Mucosa of rectum (tissue), 2 donors: ENCODE data around the gene CD84.
"Not testable (repeated sequence)": the region's sequence is repeated elsewhere in the genome, so short reads cannot be mapped to it uniquely, and the experiment has no call there.

Experiments used
- H3K27ac ChIP-seq, 2 donors: one replicate each; pipeline ENCODE4 v1.7.0; 2013; ENCODE audit warnings: inconsistent platforms in 2 of 2, low read depth in 2 of 2, low read length in 2 of 2
- H3K27me3 ChIP-seq, 2 donors: one replicate each; pipeline ENCODE4 v1.7.0; 2013; ENCODE audit warnings: low read length in 2 of 2; ENCODE audit not compliant: control insufficient read depth in 2 of 2, insufficient read depth in 2 of 2
- H3K36me3 ChIP-seq, 2 donors: one replicate each; pipeline ENCODE4 v1.7.0; 2013; ENCODE audit warnings: low read length in 2 of 2; ENCODE audit not compliant: control insufficient read depth in 2 of 2, insufficient read depth in 2 of 2
- H3K4me1 ChIP-seq, 2 donors: one replicate each; pipeline ENCODE4 v1.7.0; 2013; ENCODE audit warnings: low read length in 2 of 2, mild to moderate bottlenecking in 1 of 2; ENCODE audit not compliant: control insufficient read depth in 2 of 2, insufficient read depth in 2 of 2
- H3K4me3 ChIP-seq, 2 donors: one replicate each; pipeline ENCODE4 v1.7.0; 2013; ENCODE audit warnings: low read length in 2 of 2
- H3K9ac ChIP-seq, 2 donors: one replicate each; pipeline ENCODE4 v1.7.0; 2013; ENCODE audit warnings: low read length in 2 of 2, low read depth in 1 of 2, mild to moderate bottlenecking in 1 of 2
- H3K9me3 ChIP-seq, 2 donors: one replicate each; pipeline ENCODE4 v1.7.0; 2013; ENCODE audit warnings: low read length in 2 of 2; ENCODE audit not compliant: control insufficient read depth in 2 of 2
- donor health status: healthy.
- donor health status: Normal muscosa, but diverticular disease.

CD84 gene

DNA sequence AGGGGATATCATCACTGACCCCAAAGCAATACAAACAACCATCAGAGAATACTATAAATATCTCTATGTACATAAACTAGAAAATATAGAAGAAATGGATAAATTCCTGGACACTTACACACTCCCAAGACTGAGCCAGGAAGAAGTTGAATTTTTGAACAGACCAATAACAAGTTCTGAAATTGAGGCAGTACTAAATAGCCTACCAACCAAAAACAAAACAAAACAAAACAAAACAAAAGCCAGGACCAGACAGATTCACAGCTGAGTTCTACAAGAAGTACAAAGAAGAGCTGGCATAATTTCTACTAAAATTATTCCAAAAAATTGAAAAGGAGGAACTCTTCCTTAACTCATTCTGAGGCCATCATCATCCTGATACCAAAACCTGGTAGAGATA is 18.5 kb downstream of the CD84 start:
- H3K4me3 ChIP-seq, result no peak overlapping the region
- H3K4me1 ChIP-seq, result no peaks in the 10 kb centered on the region
- no peaks in the 10 kb centered on the region for H3K36me3 ChIP-seq
- peaks cover 0 to 2% of the 10 kb centered on the region in 2 donors for H3K27me3 ChIP-seq
- no peak overlapping the region for H3K27ac ChIP-seq
- no peaks in the 10 kb centered on the region for H3K9me3 ChIP-seq
- no peak overlapping the region for H3K9ac ChIP-seq

DNA sequence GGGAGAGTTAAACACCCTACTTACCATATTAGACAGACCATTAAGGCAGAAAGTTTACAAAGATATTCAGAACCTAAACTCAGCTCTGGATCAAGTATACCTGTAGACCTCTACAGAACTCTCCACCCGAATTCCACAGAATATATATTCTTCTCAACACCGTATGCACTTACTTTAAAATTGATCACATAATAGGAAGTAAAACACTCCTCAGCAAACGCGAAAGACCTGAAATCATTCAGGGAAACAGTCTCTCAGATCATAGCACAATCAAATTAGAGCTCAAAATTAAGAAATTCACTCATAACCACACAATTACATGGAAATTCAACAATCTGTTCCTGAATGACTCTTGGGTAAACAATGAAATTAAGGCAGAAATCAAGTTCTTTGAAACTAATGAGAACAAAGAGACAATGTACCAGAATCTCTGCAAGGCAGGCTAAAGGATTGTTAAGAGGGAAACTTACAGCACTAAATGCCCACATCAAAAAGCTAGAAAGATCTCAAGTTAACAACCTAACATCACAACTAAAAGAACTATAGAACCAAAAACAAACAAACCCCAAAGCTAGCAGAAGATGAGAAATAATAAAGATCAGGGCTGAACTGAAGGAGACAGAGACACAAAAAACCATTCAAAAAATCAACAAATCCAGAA is 19.1 kb downstream of the CD84 start:
- Histone ChIP-seq H3K27me3 (peaks cover 0 to 2% of the 10 kb centered on the region in 2 donors), H3K36me3 (no peaks in the 10 kb centered on the region), H3K9ac (peak overlapping the region in 1 of 2 donors; percentile 24), H3K9me3 (no peaks in the 10 kb centered on the region), H3K4me1 (no peaks in the 10 kb centered on the region), H3K27ac (peak overlapping the region in 1 of 2 donors; percentile 32), H3K4me3 (no peak overlapping the region)

DNA sequence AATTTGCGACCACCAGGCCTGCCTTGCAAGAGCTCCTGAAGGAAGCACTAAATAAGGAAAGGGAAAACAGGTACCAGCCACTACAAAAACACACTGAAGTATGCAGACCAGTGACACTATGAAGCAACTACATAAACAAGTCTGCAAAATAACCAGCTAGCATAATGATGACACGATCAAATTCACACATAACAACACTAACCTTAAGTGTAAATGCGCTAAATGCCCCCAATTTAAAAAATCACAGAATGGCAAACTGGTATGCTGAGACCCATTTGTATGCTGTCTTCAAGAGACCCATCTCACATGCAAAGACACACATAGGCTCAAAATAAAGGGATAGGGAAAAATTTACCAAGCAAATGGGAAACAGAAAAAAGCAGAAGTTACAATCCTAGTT is 19.9 kb downstream of the CD84 start:
- not testable (repeated sequence) for H3K9ac ChIP-seq

DNA sequence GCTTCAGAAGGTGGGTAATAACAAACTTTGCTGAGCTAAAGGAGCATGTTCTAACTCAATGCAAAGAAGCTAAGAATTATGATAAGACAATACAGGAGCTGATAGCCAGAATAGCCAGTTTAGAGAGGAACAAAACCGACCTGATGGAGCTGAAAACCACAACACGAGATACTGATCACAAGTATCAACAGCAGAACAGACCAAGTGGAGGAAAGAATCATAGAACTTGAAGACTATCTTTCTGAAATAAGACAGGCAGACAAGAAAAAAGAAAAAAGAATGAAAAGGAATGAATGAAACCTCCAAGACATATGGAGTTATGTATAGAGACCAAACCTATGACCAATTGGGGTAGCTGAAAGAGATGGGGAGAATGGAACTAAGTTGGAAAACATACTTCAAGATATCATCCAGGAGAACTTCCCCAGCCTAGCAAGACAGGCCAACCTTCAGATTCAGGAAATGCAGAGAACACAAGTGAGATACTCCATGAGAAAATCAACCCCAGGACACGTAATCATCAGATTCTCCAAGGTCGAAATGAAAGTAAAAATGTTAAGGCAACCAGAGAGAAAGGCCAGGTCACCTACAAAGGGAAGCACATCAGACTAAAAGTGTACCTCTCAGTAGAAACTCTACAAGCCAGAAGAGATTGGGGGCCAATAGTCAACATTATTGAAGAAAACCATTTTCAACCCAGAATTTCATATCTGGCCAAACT is 20.5 kb downstream of the CD84 start:
- Histone ChIP-seq H3K36me3 (no peaks in the 10 kb centered on the region), H3K27me3 (peaks cover 0 to 2% of the 10 kb centered on the region in 2 donors), H3K4me1 (no peaks in the 10 kb centered on the region), H3K4me3 (no peak overlapping the region), H3K27ac (peak overlapping the region in 1 of 2 donors; percentile 5), H3K9me3 (no peaks in the 10 kb centered on the region), H3K9ac (no peak overlapping the region)

More for the DNA sequence above, 19.9 kb downstream of the CD84 start:
- not testable (repeated sequence) for H3K27me3 ChIP-seq, H3K4me3 ChIP-seq, H3K36me3 ChIP-seq, H3K4me1 ChIP-seq, H3K9me3 ChIP-seq
- H3K27ac ChIP-seq, result peak overlapping the region in 1 of 2 donors; percentile 32

DNA sequence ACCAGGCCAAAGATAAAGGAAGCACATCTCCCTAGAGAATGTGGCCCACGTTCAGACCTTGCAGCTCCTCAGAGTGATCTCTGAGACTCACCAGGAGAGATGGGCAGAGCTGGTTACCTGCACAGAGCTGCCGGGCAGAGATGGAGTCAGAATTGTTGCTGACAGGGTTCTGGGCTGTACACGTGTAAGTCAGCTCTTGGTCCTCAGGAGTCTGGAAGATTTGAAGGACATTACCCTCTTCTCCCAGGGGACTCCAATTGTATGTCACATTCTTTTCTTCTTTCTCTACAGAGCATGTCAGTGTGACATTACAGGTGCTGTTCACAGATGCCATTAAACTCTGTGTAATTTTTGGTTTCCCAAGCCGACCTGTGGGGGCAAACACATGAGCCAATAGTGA is 25.5 kb downstream of the CD84 start:
- Histone ChIP-seq H3K36me3 (peaks cover 0 to 6% of the 10 kb centered on the region in 2 donors), H3K9me3 (no peaks in the 10 kb centered on the region), H3K4me3 (no peak overlapping the region), H3K27me3 (peaks cover 0 to 2% of the 10 kb centered on the region in 2 donors), H3K27ac (no peak overlapping the region), H3K9ac (no peak overlapping the region), H3K4me1 (no peaks in the 10 kb centered on the region)

DNA sequence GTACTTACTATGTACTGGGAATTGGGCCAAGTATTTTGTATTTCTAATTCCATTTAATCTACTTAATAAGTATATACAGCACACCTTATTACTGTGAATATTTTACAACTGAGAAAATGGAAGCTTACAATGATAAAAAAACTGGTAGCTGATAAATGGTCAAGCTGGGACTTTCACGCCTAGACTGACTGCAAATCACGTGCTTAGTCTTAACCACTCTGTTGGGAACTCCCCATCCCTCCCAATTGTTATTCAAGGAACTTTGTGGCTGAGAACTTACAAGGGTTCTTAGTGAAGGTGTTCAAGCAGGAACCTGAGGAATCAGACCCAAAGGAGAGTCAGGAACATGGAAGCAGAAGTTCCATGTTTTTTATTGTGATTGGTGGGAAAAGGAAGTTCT is 26.9 kb downstream of the CD84 start:
- peaks cover 0 to 6% of the 10 kb centered on the region in 2 donors for H3K36me3 ChIP-seq
- no peak overlapping the region for H3K27ac ChIP-seq
- no peak overlapping the region for H3K9ac ChIP-seq
- H3K4me3 ChIP-seq, result no peak overlapping the region
- H3K4me1 ChIP-seq, result no peaks in the 10 kb centered on the region
- peaks cover 0 to 2% of the 10 kb centered on the region in 2 donors for H3K27me3 ChIP-seq
- H3K9me3 ChIP-seq, result no peaks in the 10 kb centered on the region

DNA sequence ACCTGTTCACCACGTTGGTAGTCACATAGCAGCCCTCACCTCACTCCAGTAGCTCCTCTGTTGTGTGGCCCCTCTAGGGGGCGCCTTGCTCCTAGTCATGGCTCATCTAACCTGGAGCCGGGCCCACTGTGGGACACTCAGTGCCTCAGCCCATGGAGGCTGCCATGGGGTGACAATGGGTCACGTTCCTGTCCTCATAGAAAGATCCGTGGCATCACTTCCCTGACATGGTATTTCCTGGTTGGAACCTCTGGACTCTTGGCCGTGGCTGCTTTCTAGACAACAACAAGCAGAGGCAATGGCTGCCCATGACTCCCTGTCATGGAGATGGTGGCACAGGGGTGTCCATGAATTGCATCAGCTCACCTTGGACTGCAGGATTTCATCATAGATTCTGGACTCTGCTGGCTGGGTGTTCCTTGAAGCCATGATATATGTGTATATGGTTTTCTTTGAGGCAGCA is 28.7 kb downstream of the CD84 start:
- Histone ChIP-seq H3K27ac (no peak overlapping the region), H3K9me3 (no peaks in the 10 kb centered on the region)

DNA sequence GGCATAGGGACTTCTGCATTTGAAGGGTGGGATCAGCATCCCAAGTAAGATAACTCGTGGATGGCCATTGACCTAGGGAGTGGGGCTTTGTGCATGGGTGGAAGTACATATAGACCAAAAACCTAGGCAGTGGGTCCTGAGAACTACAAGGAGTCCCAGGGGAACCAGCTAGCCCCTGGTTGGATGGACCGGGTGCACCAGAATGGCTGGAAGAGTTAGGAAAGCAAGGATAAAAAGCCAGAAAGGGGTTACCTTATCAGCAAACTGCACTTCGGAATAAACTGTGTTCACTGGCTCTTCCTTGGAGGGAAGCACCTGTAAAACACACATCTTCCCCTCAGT is 29.7 kb downstream of the CD84 start:
- no peak overlapping the region for H3K27ac ChIP-seq
- H3K4me3 ChIP-seq, result no peak overlapping the region
- no peaks in the 10 kb centered on the region for H3K27me3 ChIP-seq
- no peaks in the 10 kb centered on the region for H3K4me1 ChIP-seq
- no peaks in the 10 kb centered on the region for H3K9me3 ChIP-seq
- peaks cover 0 to 6% of the 10 kb centered on the region in 2 donors for H3K36me3 ChIP-seq
- H3K9ac ChIP-seq, result no peak overlapping the region

More for the DNA sequence above, 28.7 kb downstream of the CD84 start:
- no peaks in the 10 kb centered on the region for H3K4me1 ChIP-seq
- no peaks in the 10 kb centered on the region for H3K27me3 ChIP-seq
- H3K36me3 ChIP-seq, result peaks cover 0 to 6% of the 10 kb centered on the region in 2 donors
- no peak overlapping the region for H3K4me3 ChIP-seq
- no peak overlapping the region for H3K9ac ChIP-seq

DNA sequence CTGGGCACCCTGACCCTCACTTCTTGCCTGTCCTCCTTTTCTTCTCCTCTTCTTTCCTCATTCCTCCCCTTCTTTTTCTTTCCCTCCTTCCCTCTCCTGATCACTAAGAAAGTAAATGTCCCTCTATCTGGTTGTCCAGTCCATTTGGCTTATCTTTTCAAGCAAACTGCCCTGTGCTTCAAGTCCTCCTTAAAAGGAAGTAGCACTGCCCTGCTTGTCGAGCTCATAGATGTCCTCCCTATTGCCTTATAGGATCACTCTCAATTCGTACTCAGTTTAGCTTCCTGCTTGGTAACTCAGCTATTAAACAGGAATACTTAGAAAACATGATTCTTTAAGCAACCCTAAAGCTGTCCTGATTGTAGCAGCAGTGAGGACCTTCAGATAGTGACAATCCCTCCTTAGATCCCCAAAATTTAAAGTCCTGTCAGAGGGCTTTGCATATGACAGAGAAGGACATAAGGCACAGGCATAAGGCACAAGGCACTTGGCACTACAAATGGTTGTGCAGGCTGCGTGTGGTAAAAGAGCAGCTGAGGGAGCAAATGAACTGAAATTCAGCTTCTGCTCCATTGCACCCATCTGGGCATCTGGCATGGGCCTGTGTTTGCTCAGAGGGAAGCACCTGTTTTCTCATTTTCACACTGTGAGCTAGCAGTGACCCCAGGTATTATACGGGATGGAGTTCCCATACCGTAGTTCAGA is 30.2 kb downstream of the CD84 start:
- Histone ChIP-seq H3K36me3 (peaks cover 0 to 6% of the 10 kb centered on the region in 2 donors), H3K9me3 (no peaks in the 10 kb centered on the region), H3K4me1 (no peaks in the 10 kb centered on the region)

DNA sequence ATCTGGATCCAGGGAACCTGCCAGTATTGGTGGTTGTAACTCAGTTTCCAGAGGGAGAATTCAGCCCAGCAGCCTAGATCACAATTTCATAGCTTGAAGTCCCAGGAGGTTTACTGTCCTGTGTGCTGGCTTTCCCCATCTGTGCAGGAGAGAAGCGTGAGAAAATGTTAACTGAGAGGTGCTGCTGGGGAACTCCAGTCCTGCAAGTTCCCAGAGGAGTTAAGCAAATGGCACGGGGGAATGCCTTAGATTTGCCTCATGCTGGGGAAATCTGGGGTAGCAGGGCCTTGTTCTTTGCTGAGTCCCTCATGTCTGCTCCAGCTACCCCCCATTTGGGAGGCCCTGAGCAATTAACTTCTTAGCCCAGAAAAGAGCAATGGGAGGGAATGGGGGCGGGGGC is 31.1 kb downstream of the CD84 start:
- Histone ChIP-seq H3K4me1 (no peaks in the 10 kb centered on the region), H3K9ac (no peak overlapping the region), H3K27ac (no peak overlapping the region), H3K4me3 (no peak overlapping the region), H3K9me3 (no peaks in the 10 kb centered on the region), H3K27me3 (no peaks in the 10 kb centered on the region), H3K36me3 (peaks cover 0 to 2% of the 10 kb centered on the region in 2 donors)

More for the DNA sequence above, 30.2 kb downstream of the CD84 start:
- H3K27ac ChIP-seq, result peak overlapping the region in 1 of 2 donors; percentile 35
- H3K9ac ChIP-seq, result no peak overlapping the region
- no peak overlapping the region for H3K4me3 ChIP-seq
- no peaks in the 10 kb centered on the region for H3K27me3 ChIP-seq
